Measurements from ENCODE around the gene CEP20.

GRCh38 chr16:15897121-15897780, 8.8 kb upstream of the CEP20 start:
- TF ChIP-seq REST (IDR thresholded peaks at IDR 0.05; ENCODE audit: insufficient read depth in 1 of 2, low read depth in 2 of 2, low read length in 2 of 2) (no peak), POLR2AphosphoS5 (IDR thresholded peaks at IDR 0.05; ENCODE audit: low read depth, low read length) (no peak), TAF1 (IDR thresholded peaks at IDR 0.05; ENCODE audit: borderline replicate concordance, insufficient read depth, low read length) (no peak), FOXP2 (optimal IDR thresholded peaks at IDR 0.05; ENCODE audit: borderline replicate concordance, extremely low read depth, extremely low read length, insufficient read depth) (no peak)

Data from PFSK-1 (cell line).